Measurements from ENCODE around the gene TRMT112. TPM values are rescaled to one million over a fixed set of nuclear protein-coding genes. Genes with fewer than 3 reads are reported as not detected.

Gene TRMT112
- total and polyA plus RNA-seq, 2 of the 8 experiments (the other 6 are each of a cell fraction or from before 2014, with no cell fraction given), result 300 to 650 TPM

GRCh38 chr11:64358907-64359711 lies 41.8 kb upstream of the TRMT112 start, which contains the start of gene RPS6KA4 (continued):
- TF ChIP-seq GTF2F1 (IDR thresholded peaks at IDR 0.05; ENCODE audit: borderline replicate concordance, low read depth, low read length) (no peak), RFX5 (IDR thresholded peaks at IDR 0.05; ENCODE audit: borderline replicate concordance, low read depth, low read length) (no peak), JUN (IDR thresholded peaks at IDR 0.05; ENCODE audit: low read depth, low read length) (no peak), SIRT6 (IDR thresholded peaks at IDR 0.05; ENCODE audit: low read length) (no peak)
- TF ChIP-seq, protein P1, sequence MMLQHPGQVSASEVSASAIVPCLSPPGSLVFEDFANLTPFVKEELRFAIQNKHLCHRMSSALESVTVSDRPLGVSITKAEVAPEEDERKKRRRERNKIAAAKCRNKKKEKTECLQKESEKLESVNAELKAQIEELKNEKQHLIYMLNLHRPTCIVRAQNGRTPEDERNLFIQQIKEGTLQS (IDR thresholded peaks at IDR 0.05; ENCODE audit: insufficient read depth, low read depth, low read length), result no peak
